Peyer's patch (tissue), 4 donors: ENCODE data around the gene POC1A. TPM values are rescaled to one million over a fixed set of nuclear protein-coding genes. Genes with fewer than 3 reads are reported as not detected.
"Not testable (repeated sequence)": the region's sequence is repeated elsewhere in the genome, so short reads cannot be mapped to it uniquely, and the experiment has no call there.

Experiments
- DNase-seq, 3 donors: peaks; one replicate each; pipeline ENCODE4 v3.0.0-alpha.2; 2017 to 2019
- H3K27ac ChIP-seq, 4 donors: fragments of 200-600 bp; sonication (generic); one replicate each; pipeline ENCODE4 v1.5.1; 2016 to 2019
- H3K27me3 ChIP-seq, 2 donors: fragments of 200-600 bp; sonication (generic); one replicate each; pipeline ENCODE4 v1.5.1; 2019
- H3K36me3 ChIP-seq, 3 donors: fragments of 200-600 bp; sonication (generic); one replicate each; pipeline ENCODE4 v1.5.1; 2016 to 2019
- H3K4me1 ChIP-seq, 4 donors: fragments of 200-600 bp; sonication (generic); one replicate each; pipeline ENCODE4 v1.5.1; 2016 to 2019
- H3K4me3 ChIP-seq, 4 donors: fragments of 200-600 bp; sonication (generic); 1 replicate in 3 of 4; 2 replicates in 1 of 4; pipeline ENCODE4 v1.5.1; 2016 to 2019; ENCODE audit warnings: mild to moderate bottlenecking in 1 of 4
- H3K9me3 ChIP-seq, 4 donors: fragments of 200-600 bp; sonication (generic); one replicate each; pipeline ENCODE4 v1.5.1; 2016 to 2019; ENCODE audit warnings: mild to moderate bottlenecking in 1 of 4
- CTCF ChIP-seq, 6 experiments: fragments of 450-650 bp in 4 of 6; fragments of 200-600 bp in 2 of 6; sonication (generic) in 1 of 6; IDR thresholded peaks; one replicate each; pipeline ENCODE4 v1.5.1; 2017 to 2019; ENCODE audit warnings: antibody characterized with exemption in 6 of 6, mild to moderate bottlenecking in 3 of 6, moderate library complexity in 1 of 6
- POLR2A ChIP-seq, 2 donors: fragments of 450-650 bp; IDR thresholded peaks; one replicate each; pipeline ENCODE4 v1.5.1; 2017; ENCODE audit warnings: antibody characterized with exemption in 2 of 2, mild to moderate bottlenecking in 2 of 2, moderate library complexity in 2 of 2
- total RNA-seq, 4 donors: library from RNA; depleted of rRNA; stranded (reverse); fragments of >200 nt; gene quantifications; one replicate each; pipeline ENCODE4 v1.1.0, GENCODE V29; 2016

POC1A gene
- total RNA-seq, 4 donors from 2014 or later, result 3.4 to 9.3 (median 6.5) TPM

GRCh38 chr3:52043750-52044149 is 110.5 kb downstream of the POC1A start:
- H3K4me3 ChIP-seq, result no peak overlapping the region
- TF ChIP-seq POLR2A (IDR thresholded peaks at IDR 0.05) (no peak), CTCF (IDR thresholded peaks at IDR 0.05) (no peak)
- H3K4me1 ChIP-seq, result no peaks in the 10 kb centered on the region
- no peak for DNase-seq
- no peaks in the 10 kb centered on the region for H3K9me3 ChIP-seq
- H3K36me3 ChIP-seq, result no peaks in the 10 kb centered on the region
- H3K27ac ChIP-seq, result no peak overlapping the region
- no peaks in the 10 kb centered on the region for H3K27me3 ChIP-seq

- not testable (repeated sequence) for H3K4me1 ChIP-seq, H3K4me3 ChIP-seq, H3K9me3 ChIP-seq, DNase-seq, H3K36me3 ChIP-seq, H3K27me3 ChIP-seq, H3K27ac ChIP-seq
Observed at GRCh38 chr3:52043039-52043438, 111.2 kb downstream of the POC1A start.

GRCh38 chr3:52041118-52041731 is 113.0 kb downstream of the POC1A start:
- H3K4me1 ChIP-seq, result no peaks in the 10 kb centered on the region

GRCh38 chr3:52040600-52040999 is 113.6 kb downstream of the POC1A start:
- Histone ChIP-seq H3K27ac (no peak overlapping the region), H3K27me3 (no peaks in the 10 kb centered on the region), H3K4me1 (no peaks in the 10 kb centered on the region), H3K9me3 (no peaks in the 10 kb centered on the region), H3K36me3 (no peaks in the 10 kb centered on the region), H3K4me3 (no peak overlapping the region)
- TF ChIP-seq CTCF (IDR thresholded peaks at IDR 0.05) (no peak), POLR2A (IDR thresholded peaks at IDR 0.05) (no peak)
- no peak for DNase-seq

More at GRCh38 chr3:52041118-52041731, 113.0 kb downstream of the POC1A start:
- DNase-seq, result no peak
- H3K36me3 ChIP-seq, result no peaks in the 10 kb centered on the region
- H3K4me3 ChIP-seq, result no peak overlapping the region
- no peaks in the 10 kb centered on the region for H3K9me3 ChIP-seq
- no peak overlapping the region for H3K27ac ChIP-seq
- TF ChIP-seq CTCF (IDR thresholded peaks at IDR 0.05) (no peak), POLR2A (IDR thresholded peaks at IDR 0.05) (no peak)
- no peaks in the 10 kb centered on the region for H3K27me3 ChIP-seq

GRCh38 chr3:52039846-52040245 is 114.4 kb downstream of the POC1A start:
- Histone ChIP-seq H3K9me3 (no peaks in the 10 kb centered on the region), H3K4me1 (no peaks in the 10 kb centered on the region), H3K4me3 (no peak overlapping the region), H3K27ac (no peak overlapping the region), H3K27me3 (no peaks in the 10 kb centered on the region), H3K36me3 (no peaks in the 10 kb centered on the region)
- DNase-seq, result peak in 1 of 3 donors; percentile 53
- no peak for TF ChIP-seq POLR2A (IDR thresholded peaks at IDR 0.05)
- no peak for TF ChIP-seq CTCF (IDR thresholded peaks at IDR 0.05)

- Histone ChIP-seq H3K27me3 (no peaks in the 10 kb centered on the region), H3K9me3 (no peaks in the 10 kb centered on the region), H3K4me3 (no peak overlapping the region), H3K36me3 (no peaks in the 10 kb centered on the region), H3K27ac (no peak overlapping the region), H3K4me1 (no peaks in the 10 kb centered on the region)
- no peak for DNase-seq
- no peak for TF ChIP-seq POLR2A (IDR thresholded peaks at IDR 0.05)
- TF ChIP-seq CTCF (IDR thresholded peaks at IDR 0.05), result no peak
Observed at GRCh38 chr3:52039426-52039825, 114.8 kb downstream of the POC1A start.
